ENCODE measurements around the gene CNPY1. TPM values are rescaled to one million over a fixed set of nuclear protein-coding genes. Genes with fewer than 3 reads are reported as not detected.

The CNPY1 gene
- total and polyA plus RNA-seq, 4 donors = not detected

- H3K9me3 ChIP-seq (ENCODE audit: control insufficient read depth in 4 of 4, low read length in 3 of 4) = no peaks in the 10 kb centered on the region
- WGBS = 23% methylated on average over 5 of the region's 5 CpGs
- no peaks in the 10 kb centered on the region for H3K36me3 ChIP-seq (ENCODE audit: control insufficient read depth in 4 of 4, insufficient read depth in 3 of 4, low read depth in 1 of 4, low read length in 3 of 4)
- H3K4me3 ChIP-seq (ENCODE audit: low read depth in 1 of 3, low read length in 3 of 3) = no peak overlapping the region
- H3K27me3 ChIP-seq (ENCODE audit: control insufficient read depth in 4 of 4, insufficient read depth in 4 of 4, low read length in 3 of 4) = peaks cover 22 to 47% (median 26%) of the 10 kb centered on the region in 4 donors
- peaks cover 3 to 25% (median 9%) of the 10 kb centered on the region in 4 donors for H3K4me1 ChIP-seq (ENCODE audit: control insufficient read depth in 4 of 4, insufficient read depth in 4 of 4, low read length in 3 of 4)
- TF ChIP-seq RAD21 (IDR thresholded peaks at IDR 0.05) = no peak
- TF ChIP-seq RXRA (IDR thresholded peaks at IDR 0.05) = no peak
- no peak for TF ChIP-seq ZBTB33 (IDR thresholded peaks at IDR 0.05)
- TF ChIP-seq FOXA2 (IDR thresholded peaks at IDR 0.05) = no peak
- TF ChIP-seq TAF1 (conservative IDR thresholded peaks at IDR 0.05) = no peak
- TF ChIP-seq HNF4G (IDR thresholded peaks at IDR 0.05) = no peak
- no peak for TF ChIP-seq ATF3 (IDR thresholded peaks at IDR 0.05)
- no peak for TF ChIP-seq NR2F2 (IDR thresholded peaks at IDR 0.05)
- no peak for TF ChIP-seq HNF4A (conservative IDR thresholded peaks at IDR 0.05)
- no peak for TF ChIP-seq EGR1 (IDR thresholded peaks at IDR 0.05; ENCODE audit: low read depth in 2 of 2)
- no peak for TF ChIP-seq SP1 (IDR thresholded peaks at IDR 0.05)
- no peak for TF ChIP-seq REST (IDR thresholded peaks at IDR 0.05)
- no peak overlapping the region for H3K27ac ChIP-seq (ENCODE audit: low read depth in 1 of 2, low read length in 2 of 2)
- no peak overlapping the region for H3K9ac ChIP-seq (ENCODE audit: low read depth in 1 of 2, low read length in 2 of 2)
- DNase-seq (ENCODE audit: low spot score) = no peak
Observed at GRCh38 chr7:155452505-155453295, 93.7 kb downstream of the CNPY1 start.

GRCh38 chr7:155451840-155452239, 94.5 kb downstream of the CNPY1 start:
- H3K4me3 ChIP-seq (ENCODE audit: low read depth in 1 of 3, low read length in 3 of 3) = no peak overlapping the region
- no peaks in the 10 kb centered on the region for H3K9me3 ChIP-seq (ENCODE audit: control insufficient read depth in 4 of 4, low read length in 3 of 4)
- H3K27ac ChIP-seq (ENCODE audit: low read depth in 1 of 2, low read length in 2 of 2) = no peak overlapping the region
- no peaks in the 10 kb centered on the region for H3K36me3 ChIP-seq (ENCODE audit: control insufficient read depth in 4 of 4, insufficient read depth in 3 of 4, low read depth in 1 of 4, low read length in 3 of 4)
- H3K9ac ChIP-seq (ENCODE audit: low read depth in 1 of 2, low read length in 2 of 2) = no peak overlapping the region
- peaks cover 22 to 44% (median 26%) of the 10 kb centered on the region in 4 donors for H3K27me3 ChIP-seq (ENCODE audit: control insufficient read depth in 4 of 4, insufficient read depth in 4 of 4, low read length in 3 of 4)
- WGBS = 10% methylated on average over 9 of the region's 9 CpGs
- H3K4me1 ChIP-seq (ENCODE audit: control insufficient read depth in 4 of 4, insufficient read depth in 4 of 4, low read length in 3 of 4) = peaks cover 3 to 21% (median 6%) of the 10 kb centered on the region in 4 donors
- no peak for DNase-seq (ENCODE audit: low spot score)
- TF ChIP-seq ATF3 (IDR thresholded peaks at IDR 0.05) (no peak), TAF1 (conservative IDR thresholded peaks at IDR 0.05) (no peak), FOXA2 (IDR thresholded peaks at IDR 0.05) (no peak), ZBTB33 (IDR thresholded peaks at IDR 0.05) (no peak), RAD21 (IDR thresholded peaks at IDR 0.05) (no peak), RXRA (IDR thresholded peaks at IDR 0.05) (no peak), EGR1 (IDR thresholded peaks at IDR 0.05; ENCODE audit: low read depth in 2 of 2) (no peak), JUND (IDR thresholded peaks at IDR 0.05) (no peak), HNF4A (conservative IDR thresholded peaks at IDR 0.05) (no peak), GABPA (IDR thresholded peaks at IDR 0.05 in 1 of 2, conservative IDR thresholded peaks at IDR 0.05 in 1 of 2) (no peak), REST (IDR thresholded peaks at IDR 0.05) (no peak), MAX (IDR thresholded peaks at IDR 0.05) (no peak), NR2F2 (IDR thresholded peaks at IDR 0.05) (no peak), SP1 (IDR thresholded peaks at IDR 0.05) (no peak), HNF4G (IDR thresholded peaks at IDR 0.05) (no peak)
